Fibroblast of upper back skin (primary cell): ENCODE results near the gene RNU6-7.

Experiments
- DNase-seq: peaks from one replicate; pipeline ENCODE4 v3.0.0-alpha.2; 2013

RNU6-7 gene

GRCh38 chr14:32201816-32202490, at the start of gene RNU6-7:
Gene RNU6-7, plus strand, starts transcription at chr14:32202045.
- no peak for DNase-seq

DNA sequence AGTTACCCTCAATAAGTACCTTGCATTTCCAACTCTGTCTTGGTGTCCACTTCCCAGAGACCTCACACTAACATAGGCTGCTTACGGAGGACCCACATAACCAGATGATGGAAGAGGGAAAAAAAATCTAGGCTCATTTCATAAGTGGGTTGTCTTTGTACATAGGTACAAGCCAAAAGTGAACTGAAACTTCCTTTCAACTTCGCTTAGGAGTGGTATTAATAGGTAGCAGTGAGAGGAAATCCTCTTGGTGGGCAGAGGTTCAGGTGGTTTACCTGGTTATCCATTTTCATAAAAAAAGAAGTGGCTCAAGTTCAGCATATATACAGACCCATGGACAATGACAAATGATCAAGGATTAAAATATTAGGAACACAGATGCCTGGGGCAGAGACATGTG, 35.8 kb upstream of the RNU6-7 start:
- no peak for DNase-seq

GRCh38 chr14:32166924-32167323, 34.9 kb upstream of the RNU6-7 start:
- DNase-seq, result no peak

GRCh38 chr14:32167907-32168306, 33.9 kb upstream of the RNU6-7 start:
- no peak for DNase-seq

DNA sequence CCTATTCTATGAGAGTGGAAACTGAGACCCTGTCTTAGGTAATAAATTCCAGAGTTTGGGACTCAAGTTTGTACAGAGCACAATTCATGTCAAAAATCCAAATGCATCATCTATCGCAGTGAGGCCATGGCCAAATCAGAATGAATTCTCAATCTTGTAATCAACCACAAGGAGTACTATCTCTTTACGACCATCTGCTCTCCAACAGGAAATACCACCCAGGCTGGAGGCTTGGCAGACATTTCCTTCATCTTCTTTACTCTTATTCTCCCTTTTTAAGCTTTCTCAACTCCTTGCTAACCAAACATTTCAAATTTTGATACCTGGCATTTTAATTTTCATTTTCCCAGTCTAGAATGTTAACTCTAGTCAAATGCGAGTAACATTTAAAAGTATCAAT, 32.7 kb upstream of the RNU6-7 start:
- peak; percentile 5 for DNase-seq

GRCh38 chr14:32171469-32171868, 30.4 kb upstream of the RNU6-7 start:
- no peak for DNase-seq

DNA sequence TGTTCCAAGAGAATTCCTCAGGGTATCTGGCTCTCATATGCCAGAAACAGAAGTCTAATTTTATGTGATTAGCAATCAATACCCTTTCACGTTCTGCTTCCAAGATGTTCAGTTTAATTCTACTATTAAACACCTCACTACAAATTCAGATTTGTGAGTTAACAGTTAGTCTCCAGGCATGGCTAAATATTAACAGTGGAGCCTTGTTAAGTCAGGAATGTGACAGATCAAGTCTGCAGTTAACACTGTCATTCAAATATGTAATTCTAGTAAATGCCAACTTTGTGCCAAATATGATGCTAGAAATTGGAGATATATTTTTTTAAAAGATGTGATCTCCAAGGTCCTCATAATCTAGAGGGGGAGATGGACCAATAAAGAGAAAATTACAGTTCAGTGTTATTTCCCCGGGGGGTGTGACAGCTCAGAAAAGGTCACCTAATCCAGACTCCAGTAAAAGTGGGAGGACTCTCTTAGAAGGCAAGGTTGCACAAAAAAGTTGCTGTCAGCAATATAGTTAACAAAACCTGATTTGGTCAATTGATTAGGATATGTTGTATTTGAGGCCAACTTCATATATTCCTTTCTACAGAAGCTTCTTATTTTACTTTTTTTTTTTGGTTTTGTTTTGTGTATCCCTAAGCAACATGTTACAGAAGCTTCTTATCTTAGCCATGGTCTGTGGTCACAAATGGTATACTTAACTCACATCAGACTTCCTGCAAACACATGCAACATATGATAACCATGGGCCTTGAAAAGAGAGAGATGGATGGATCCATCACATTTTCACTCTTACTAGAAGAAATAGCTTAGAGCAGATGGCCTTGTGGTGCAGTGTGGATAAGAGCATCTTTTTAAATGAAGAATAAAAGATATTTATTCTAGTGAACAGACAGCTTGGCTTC, 18.4 kb upstream of the RNU6-7 start:
- no peak for DNase-seq

- DNase-seq, result no peak
Observed at GRCh38 chr14:32185097-32185496, 16.7 kb upstream of the RNU6-7 start.

DNA sequence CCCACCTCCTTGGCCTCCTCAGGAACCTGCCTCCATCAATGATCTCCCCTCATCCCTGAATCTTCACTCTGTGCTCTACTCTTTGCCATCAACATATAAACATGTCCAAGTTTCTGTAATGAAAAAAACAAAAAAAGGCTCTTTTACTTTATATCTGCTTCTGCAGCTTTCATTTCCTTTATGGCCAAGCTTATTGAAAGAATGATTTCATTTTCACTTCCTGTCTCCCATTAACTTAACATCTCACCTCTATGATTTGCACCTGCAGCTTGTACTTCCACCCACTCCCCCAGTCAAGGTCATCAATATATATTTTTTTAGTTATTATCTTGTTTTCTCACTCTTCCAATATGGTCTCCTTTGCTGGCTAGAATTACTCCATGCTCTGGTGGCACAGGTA, 15.6 kb upstream of the RNU6-7 start:
- DNase-seq, result no peak

GRCh38 chr14:32189811-32190210, 12.0 kb upstream of the RNU6-7 start:
- DNase-seq, result no peak

- DNase-seq, result peak; percentile 28
Observed at GRCh38 chr14:32190673-32191072, 11.2 kb upstream of the RNU6-7 start.

DNA sequence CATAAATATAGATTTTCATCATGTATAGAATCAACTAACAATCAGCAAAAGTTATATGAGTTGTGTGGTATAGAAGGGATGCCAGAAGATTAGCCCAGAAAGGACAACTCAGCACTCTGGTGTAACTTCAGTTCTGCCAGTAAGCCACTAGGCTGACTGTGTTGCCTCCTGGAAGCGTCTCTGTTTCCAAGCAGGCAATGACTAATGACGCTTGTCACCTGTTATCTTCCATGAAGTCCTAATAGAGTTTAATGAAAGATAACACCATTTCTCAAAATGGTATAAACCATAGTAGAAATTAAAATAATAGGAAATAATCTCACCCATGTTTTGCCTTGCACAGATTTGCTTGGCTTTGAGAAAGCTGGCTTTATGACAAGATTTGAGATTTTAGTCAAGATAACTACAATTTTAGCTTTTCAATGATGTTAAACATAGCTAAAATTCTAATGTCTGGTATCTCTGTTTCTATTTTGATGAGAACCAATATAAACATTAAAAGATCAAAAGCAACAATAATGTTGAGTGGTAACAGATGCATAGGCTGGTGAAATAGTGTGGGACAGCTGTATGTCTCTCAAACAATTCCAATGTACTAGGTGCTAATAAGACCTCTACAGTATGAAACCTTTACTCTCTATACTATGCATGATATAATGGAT, 9.0 kb upstream of the RNU6-7 start:
- DNase-seq, result no peak

- no peak for DNase-seq
Observed at GRCh38 chr14:32193532-32193931, 8.3 kb upstream of the RNU6-7 start.

- no peak for DNase-seq
Observed at GRCh38 chr14:32195636-32196035, 6.2 kb upstream of the RNU6-7 start.

DNA sequence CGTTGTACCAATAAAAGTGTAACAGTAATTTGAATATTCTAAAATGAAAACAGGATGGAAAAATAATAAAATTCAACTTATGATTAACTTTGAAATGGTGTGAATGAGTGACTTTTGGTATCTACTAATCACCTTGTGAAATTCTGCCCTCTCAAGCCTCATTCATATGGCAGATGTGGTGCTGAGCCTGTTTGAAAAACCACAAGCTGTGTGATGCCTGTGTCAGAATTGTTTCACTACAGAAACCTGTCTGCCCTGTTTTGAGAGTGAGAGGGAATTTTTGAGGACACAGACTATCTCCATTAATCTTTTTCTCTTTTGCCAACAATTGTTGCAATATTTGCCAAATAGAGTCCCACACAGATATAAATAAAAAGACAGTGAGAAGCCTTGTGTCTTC, 3.9 kb upstream of the RNU6-7 start:
- no peak for DNase-seq

- no peak for DNase-seq
Observed at GRCh38 chr14:32200368-32201192, 1.3 kb upstream of the RNU6-7 start.

DNA sequence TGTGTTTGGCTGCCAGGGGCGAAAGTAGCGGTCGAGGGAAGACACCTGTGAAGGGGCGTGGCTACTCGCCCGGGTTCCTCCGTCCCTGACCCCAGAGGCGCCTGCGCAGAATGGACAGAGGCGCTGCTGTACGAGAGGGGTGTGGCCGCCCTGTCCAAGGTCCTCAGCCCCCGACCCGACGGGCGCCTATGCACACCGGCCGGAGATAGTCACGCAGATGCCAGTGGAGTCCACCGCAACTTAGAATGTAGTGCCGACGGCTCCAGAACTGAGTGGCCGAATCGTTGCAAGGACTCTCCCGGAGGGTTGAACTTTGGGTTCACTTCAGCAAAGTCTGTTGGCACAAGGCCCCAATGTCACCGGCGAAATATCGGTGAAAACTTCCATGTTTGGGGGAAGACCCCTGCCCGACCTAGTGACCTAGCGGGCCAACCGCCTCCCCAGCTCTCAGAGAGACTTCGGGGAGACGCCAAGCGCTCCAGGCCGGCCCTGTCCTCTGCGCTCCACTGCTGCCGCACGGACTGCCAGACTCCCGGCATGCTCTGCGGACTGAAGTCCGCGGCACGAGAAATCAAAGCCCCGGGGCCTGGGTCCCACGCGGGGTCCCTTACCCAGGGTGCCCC, 541 bp upstream of the RNU6-7 start:
- DNase-seq, result peak; percentile 31

DNA sequence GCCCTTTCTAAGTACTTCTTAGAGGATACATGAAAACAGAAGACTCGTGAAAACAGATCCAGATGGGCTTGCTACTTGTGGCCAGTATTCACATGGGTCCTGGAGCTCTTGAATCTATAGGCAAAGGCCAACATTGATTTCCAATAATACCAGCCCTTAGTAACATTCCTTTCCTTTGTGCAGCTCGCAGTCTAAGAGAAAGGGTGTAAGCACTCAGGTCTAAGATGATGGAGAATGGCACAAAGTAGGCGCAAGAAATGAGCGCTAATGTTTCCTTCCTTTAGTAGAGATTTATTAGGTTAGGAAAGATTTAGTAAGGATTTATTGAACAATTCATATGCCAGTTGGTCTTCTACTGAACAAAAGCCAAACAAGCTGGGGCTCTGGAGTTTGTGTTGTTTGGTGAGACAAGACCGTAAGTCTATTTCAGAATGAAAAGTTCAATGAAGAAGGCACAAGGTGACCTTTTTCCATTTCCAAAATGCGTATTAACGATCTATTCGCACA, 699 bp downstream of the RNU6-7 start:
- DNase-seq, result peak; percentile 6

DNA sequence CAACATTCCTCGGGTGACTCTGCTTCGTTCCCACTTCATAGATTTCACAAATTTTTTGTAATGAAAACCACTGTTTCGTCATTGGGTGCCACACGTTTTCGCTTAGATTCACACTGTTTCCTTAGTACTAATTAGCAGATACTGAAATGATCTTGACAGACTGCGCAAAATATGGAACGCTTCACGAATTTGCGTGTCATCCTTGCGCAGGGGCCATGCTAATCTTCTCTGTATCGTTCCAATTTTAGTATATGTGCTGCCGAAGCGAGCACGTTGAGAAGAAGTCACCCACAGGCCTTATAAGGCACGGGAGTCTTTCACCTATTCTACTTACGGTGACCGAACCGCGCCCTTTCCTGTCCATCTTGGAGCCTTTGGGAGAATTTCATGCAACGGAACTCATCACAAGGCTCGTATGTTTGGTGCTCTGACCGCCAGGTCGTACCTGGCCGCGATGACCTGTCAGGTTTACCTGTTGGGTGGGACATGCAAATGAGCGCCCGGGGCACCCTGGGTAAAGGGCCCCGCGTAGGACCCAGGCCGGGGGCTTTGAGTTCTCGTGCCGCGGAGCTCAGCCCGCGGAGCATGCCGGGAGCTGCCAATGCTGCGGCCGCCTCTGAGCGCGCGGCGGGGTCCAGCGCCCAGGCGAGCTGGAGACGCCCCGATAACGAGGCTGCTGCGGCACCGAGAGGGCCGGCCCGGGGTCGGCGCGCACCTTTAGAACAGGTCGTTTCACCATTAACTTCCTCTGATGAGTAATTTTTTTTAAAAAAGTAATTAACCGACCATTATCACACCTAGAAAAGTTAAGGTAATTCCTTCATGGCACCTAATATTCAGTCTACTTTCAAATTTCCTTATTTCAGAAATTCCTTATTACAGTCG, 1.4 kb downstream of the RNU6-7 start, which contains the start of gene RNU6-8:
TSS of gene RNU6-8 (minus strand) at position 272 of the 885 bp plus-strand sequence.
- peak; percentile 88 for DNase-seq

DNA sequence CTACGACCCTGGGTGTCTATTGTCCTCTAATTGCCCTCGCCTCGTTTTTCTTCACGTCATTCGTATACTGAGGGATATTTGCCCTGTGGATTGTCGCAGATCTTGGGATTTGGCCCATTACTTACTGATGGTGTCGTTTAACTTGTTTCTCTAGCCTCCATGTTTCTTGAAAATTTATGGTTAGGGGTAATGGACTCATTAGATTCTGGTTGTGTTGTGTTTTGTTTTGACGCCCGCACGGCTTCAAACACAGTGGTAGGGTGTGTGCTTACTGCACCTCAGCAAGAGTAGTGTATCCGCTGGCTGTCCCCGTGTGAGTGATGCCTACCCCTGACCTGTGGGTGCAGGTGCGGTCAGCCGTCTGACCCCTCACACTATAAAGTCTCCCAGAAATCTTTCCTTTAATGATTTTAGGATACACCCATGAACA, 2.1 kb downstream of the RNU6-7 start:
- DNase-seq, result no peak

GRCh38 chr14:32205554-32205953, 3.7 kb downstream of the RNU6-7 start:
- no peak for DNase-seq
